ENCODE data around the gene PPP2R2B.

The PPP2R2B gene

DNA sequence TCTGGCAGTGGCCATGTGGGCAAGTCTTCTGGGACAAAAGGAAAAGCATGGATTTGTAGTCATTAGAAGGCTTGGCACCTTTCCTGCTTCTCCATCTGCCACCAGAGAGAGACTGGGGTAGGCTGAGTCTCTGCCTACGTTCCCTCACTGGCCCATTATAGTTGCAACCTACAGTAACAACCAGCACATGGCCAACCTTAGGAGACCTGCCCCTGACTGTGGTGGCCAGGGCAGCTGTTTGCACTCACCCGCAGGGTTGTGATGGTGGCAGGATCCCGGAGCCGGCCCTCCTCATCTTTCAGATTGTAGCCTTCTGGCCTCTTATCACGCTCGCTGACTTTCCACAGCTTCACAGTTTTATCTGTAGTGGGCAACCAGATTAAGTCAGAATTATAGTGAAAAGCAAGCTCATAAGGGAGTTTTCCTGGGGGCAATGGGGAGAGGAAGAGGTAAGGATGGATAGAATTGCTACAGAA, 187.6 kb downstream of the PPP2R2B start:
- no peak for FAIRE-seq

DNA sequence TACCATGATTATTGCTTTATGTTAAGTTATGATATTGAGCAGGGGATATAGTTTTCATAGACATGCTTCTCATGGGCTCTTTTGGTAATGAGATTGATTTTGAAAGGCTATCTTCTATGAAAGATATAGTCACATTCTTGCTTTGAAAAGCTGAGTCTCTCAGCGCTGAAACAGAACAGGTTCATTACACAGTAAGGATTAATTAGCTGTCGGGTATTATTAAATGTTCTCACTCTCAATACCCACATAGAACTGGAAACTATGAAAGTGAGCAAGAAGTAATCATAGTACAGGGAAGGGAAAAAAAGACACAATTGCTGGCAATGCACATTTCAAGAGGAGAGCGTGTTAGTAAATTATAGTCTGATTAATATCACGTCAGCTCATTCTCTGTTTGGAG, 190.9 kb downstream of the PPP2R2B start:
- no peak for FAIRE-seq

DNA sequence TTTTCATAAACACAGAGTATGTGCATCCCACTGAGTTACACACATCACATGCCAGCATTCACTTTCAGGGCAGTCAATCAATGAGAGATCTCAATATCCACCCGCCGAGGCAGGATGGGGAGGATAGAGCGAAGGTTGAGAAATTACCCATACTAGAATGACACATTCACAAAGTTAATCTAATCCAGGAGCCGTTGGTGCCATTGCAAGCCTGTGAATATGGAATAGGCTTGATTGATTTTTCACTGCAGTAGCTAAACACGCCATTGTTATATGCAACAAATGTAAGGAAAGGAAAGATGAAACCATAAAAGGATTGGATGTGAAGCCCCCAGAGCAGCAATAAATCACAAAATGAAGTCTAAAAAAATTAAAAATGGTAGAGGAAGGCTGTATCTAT, 194.7 kb downstream of the PPP2R2B start:
- FAIRE-seq = no peak

DNA sequence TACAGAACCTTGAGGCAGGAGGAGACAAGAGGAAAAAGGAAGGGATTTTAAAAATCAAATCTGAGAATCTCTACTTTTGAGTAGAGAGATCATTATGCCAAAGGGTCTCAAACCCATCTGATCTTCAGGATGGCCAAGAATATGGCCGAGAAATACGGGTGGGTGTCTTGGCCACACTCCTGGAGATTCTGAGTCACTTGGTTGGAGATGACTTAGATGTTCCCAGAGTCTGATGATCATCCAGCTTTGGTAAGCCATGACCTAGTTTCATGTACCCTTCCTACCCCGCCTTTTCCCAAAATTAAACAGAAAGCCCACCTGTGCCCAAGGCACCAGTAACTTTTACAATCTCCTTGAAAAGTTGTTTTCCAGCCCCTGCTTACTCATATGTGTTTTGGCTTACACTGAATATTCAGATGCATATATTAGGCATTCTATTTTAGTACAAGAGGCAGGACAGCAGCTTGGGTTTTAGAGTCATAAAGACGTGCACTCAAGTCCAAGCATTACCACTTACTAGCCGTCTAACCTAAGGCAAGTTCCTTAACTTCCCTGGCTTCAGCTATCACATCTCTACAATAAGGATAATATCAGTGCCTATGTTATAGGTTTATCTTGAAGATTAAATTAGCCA, 195.5 kb downstream of the PPP2R2B start:
- no peak for FAIRE-seq

DNA sequence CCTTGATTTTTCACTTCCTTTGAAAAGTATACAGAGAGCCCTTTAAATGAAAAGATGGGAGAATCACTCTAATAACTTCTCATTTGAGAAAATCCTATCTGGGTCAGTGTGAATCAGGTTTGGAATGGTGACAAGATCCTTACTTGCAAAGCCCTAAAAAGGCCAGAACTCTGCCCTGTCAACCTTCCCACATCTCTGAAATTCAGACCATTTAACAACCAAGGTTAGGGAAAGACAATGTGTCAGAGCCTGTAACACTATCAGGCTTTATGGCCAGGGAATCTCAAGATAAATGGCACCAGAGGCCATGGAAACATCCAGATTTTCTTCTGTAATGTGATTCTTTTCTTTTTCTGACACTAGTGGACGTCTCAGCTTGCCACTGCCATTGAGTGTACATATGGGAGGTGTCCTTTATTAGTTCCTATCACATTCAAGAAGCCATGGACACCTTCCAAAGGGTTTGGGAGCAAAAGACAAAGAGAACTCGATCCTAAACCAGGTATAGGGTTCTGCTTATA, 196.9 kb downstream of the PPP2R2B start:
- no peak for FAIRE-seq

DNA sequence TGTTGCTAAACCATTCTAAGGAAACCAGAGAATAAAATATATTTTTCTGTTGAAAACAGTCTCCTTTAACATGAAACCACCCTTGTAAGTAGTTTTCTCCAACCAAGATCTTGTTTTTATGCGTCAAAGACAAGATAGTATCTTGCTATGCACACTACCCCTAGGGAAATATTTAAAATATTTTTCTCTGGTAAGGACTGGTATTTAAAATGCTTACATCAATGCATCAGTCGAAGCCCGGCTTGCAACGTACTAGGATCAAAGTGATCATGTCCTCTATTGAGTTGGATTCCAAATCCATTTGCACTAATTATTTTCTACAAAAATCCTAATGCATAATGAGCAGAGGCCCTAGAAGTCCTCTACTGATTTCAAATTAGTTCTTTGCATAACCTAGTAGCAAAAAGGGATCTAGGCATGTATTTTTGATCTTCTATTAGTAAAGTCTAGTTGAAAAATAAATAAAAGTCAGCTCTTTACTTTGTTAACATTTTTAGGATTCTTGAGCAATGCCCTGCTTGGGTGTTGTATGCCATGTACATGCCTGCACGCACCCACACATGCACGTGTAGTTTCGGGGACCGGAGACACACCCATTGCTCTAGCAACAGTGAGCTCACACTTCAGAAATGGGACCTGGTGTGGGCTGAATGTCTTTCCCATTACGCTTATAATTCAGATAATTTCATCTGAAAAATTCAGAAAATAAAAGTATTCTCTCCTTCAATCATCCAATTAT, 197.5 kb downstream of the PPP2R2B start:
- no peak for FAIRE-seq

DNA sequence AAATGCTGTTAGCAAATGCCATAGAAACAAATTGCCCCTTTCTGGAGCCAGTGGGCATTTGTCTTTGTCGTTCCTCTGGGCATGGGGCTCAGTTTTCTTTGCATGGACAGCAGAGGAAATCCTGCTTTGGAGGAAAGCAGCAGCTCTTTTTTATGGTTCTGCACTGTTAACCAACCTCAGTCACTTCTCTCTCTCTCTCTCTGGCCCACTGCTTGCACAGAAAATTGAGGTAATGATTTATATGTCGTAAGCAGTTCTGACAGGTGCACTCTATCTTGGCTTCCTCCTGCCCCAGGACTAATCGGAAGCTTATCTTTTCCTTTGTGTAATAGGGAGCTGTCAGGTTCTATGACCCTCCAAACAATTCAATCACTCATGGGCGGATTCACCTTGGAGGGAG, 202.9 kb downstream of the PPP2R2B start:
- FAIRE-seq = no peak

- FAIRE-seq = no peak
Observed at GRCh38 chr5:146672866-146673265, 205.7 kb downstream of the PPP2R2B start.

GRCh38 chr5:146671561-146672295, 206.8 kb downstream of the PPP2R2B start:
- no peak for FAIRE-seq

- FAIRE-seq = no peak
Observed at GRCh38 chr5:146669656-146670055, 208.9 kb downstream of the PPP2R2B start.

- FAIRE-seq = no peak
Observed at GRCh38 chr5:146667633-146668272, 210.8 kb downstream of the PPP2R2B start.

GRCh38 chr5:146662229-146662628, 216.3 kb downstream of the PPP2R2B start:
- no peak for FAIRE-seq

DNA sequence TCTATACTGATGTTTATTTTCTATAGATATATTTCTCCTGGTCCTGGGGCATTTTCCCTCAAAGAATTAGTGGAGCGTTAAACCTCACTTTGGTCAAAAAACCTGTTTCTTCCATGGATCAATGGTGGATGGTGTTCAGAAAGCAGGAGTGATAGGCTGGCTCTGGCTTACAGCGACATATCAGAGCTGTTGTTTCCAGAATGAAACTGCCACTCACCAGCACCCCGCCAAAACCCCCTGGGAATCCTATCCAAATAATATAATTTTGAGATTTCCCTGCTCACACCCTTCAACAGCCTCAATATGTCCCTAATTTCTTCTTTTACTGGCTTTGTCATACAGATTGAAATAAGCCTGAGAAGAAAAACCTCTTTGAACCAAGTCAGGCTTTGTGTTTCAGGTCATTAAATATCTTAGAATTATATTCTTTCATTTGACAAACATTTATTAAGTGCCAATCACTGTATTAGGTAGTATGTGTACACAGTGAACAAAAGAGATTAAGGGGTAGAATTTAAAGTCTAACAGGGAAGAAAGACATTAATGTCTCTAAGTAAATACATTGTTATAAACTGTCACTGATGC, 218.1 kb downstream of the PPP2R2B start:
- no peak for FAIRE-seq

DNA sequence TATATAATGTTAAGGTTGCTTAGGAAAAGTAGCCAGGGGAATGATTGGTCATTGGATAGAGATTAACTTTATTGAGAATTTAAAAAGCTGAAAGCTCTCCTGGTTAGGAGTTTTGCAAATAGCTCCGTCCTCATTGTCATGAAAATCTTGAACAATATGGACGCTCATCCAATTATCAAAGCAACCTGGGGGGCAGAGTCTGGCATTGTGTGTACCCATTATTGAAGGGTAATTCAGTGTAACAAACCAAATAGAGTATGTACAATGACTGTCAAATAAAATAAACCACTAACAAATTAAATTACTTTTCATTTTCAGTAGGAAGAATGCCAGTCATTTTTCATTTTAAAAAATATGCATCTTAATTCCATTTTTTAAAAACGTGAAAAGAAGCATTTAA, 218.6 kb downstream of the PPP2R2B start:
- no peak for FAIRE-seq

- FAIRE-seq = no peak
Observed at GRCh38 chr5:146656703-146657102, 221.9 kb downstream of the PPP2R2B start.

GRCh38 chr5:146653560-146653959, 225.0 kb downstream of the PPP2R2B start:
- no peak for FAIRE-seq

- no peak for FAIRE-seq
Observed at GRCh38 chr5:146652547-146652946, 226.0 kb downstream of the PPP2R2B start.

GRCh38 chr5:146647656-146648199, 230.8 kb downstream of the PPP2R2B start:
- FAIRE-seq = no peak

DNA sequence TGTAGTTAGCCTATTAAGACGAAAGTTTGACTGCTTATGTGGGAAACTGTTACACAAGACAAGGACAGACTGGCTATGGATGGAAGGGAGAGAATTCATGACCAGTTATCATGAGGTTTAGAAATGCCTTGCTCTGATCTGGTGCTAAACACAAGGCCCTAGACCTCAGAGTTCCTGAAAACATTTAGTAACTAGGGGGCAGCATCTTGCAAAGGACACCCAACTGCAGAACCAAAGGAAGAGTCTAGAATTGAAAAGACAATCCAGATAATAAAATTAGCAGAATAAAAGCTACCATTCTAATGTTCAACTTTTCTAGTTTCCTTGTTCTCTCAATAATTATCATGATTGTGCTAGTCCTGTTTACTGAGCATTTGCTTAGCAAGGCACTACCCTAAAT, 232.1 kb downstream of the PPP2R2B start:
- FAIRE-seq = no peak

DNA sequence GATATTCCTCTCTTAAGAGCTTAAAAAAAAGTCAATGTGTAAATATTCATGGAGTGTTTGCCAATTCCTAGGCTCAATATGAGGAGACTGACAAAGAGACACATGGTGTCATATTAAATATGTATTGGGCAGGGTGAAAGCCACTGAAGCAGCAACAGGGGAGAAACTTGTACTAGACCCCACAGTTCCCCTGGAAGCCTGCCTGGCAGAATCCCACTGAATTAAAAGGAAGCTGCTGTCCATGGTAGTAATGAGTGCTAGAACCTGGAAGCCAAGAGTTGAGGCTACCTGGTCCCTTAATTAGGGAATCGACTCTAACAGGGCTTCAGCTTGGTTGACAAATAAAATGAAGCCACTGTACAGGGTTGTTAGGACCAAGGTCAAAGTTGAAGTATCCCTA, 233.2 kb downstream of the PPP2R2B start:
- no peak for FAIRE-seq

DNA sequence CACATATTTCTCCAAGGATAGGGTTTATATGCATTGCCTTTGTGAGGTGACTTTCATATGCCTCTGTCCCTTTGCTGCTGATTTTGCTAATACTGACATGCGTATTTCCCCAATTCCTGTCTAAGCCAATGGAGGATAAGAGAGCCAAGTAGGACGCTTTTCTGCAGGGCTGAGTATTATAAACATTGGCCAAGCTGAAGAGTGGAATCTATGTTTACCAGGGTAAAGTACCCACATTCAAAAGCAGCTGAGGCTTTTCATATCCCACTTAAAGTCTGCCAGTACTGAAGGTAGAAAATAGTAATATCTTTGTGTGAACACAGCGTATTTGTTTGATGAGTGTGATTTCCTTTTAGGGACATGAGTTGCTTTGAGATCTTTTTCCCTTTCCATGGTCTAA, 233.7 kb downstream of the PPP2R2B start:
- FAIRE-seq = no peak

DNA sequence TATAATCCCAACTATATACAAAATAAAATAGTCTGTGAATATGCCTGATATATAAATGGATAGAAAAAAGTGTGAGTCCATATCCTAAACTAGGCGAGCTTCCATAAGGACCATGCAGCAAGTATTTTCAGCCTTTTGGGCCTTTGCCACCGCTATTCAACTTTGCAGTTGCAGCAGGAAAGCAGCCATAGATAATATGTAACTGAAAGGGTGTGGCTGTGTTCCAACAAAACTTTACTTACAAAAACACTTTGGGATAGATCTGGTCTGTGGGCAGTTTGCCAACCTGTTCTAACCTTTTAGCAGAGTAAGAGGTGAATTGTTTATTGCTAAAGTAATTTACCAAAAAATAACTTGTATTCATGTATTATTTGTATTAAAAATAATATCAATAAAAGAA, 234.8 kb downstream of the PPP2R2B start:
- FAIRE-seq = no peak

DNA sequence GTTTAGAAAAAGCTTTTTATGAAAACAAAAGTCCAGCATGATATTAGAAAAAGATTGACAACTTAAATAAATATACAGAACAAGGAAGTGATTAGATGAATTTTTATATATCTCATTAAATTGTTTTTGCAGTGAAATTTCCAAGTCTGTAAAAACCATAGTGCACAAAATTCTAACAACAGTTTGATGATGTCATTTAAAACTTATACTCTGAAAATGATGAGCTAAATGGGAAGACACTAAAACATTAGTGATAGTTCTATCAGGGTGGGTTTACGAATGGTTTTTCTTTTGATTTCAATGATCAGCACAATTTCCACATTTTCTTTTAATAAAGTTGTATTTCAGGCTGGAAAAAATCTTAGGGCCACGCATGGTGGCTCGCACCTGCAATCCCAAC, 236.1 kb downstream of the PPP2R2B start:
- FAIRE-seq = no peak
